AG09309 (cell line): ENCODE measurements around the gene COL11A1.

ENCODE experiments used
- DNase-seq: peaks from one replicate; pipeline ENCODE4 v3.0.0-alpha.2; 2010; ENCODE audit warnings: low read depth
- H3K4me3 ChIP-seq: 2 replicates; pipeline ENCODE4 v1.5.1; 2011; ENCODE audit warnings: mild to moderate bottlenecking, low read depth, low read length, moderate library complexity; ENCODE audit not compliant: control insufficient read depth
- CTCF ChIP-seq: IDR thresholded peaks from 2 replicates; pipeline ENCODE4 v1.5.1; 2011; ENCODE audit warnings: mild to moderate bottlenecking, low read depth, low read length, inconsistent platforms; ENCODE audit not compliant: insufficient read depth, control insufficient read depth; ENCODE audit errors: missing control alignments

COL11A1 gene

DNA sequence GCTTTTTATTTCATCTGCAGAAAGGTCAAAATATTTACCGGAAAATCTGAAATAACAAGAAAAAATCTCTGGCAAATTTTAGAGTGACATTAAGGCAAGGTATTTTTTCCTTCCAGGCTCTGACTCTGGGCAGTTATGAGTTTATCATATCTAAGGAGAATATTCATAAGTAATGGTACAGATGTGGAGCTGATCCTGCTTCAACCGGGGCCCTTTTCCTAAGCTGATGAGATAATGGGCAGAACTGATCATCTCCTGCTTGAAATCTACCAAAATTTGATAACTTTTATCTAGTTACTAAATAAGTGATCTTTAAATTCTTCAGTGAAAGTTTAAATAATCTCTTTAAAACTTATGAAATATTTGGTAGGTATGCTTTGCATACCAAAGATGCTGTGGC lies 211.6 kb downstream of the COL11A1 start:
- no peak for DNase-seq
- no peak for TF ChIP-seq CTCF
- no peak overlapping the region for H3K4me3 ChIP-seq

- no peak for TF ChIP-seq CTCF
- no peak overlapping the region for H3K4me3 ChIP-seq
- DNase-seq = no peak
These were observed 212.0 kb downstream of the COL11A1 start for GRCh38 chr1:102896286-102896685.

GRCh38 chr1:102891868-102892625 lies 216.3 kb downstream of the COL11A1 start:
- no peak for TF ChIP-seq CTCF
- no peak overlapping the region for H3K4me3 ChIP-seq
- DNase-seq = peak; percentile 61

DNA sequence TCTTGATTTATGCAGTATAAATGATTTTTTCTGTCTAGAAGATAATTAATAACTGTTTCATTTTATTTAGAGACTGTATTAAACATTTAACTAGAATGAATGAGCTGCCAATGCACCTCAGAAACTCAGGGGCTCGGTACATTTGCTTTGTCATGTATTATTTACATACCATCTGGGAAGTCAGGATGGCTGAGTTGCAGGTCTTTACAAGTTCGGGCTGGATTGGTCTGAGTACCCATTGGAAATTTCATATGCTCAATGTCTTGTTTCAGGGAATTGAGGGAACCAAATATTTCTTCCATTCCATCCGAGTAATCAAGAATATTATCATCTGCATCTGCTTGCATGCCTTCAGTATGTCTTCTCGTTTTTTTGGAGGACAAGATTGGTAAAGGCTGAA lies 221.7 kb downstream of the COL11A1 start:
- no peak for DNase-seq
- no peak for TF ChIP-seq CTCF
- H3K4me3 ChIP-seq = no peak overlapping the region

- DNase-seq = no peak
- H3K4me3 ChIP-seq = no peak overlapping the region
- TF ChIP-seq CTCF = no peak
These were observed 224.1 kb downstream of the COL11A1 start for GRCh38 chr1:102884238-102884637.

DNA sequence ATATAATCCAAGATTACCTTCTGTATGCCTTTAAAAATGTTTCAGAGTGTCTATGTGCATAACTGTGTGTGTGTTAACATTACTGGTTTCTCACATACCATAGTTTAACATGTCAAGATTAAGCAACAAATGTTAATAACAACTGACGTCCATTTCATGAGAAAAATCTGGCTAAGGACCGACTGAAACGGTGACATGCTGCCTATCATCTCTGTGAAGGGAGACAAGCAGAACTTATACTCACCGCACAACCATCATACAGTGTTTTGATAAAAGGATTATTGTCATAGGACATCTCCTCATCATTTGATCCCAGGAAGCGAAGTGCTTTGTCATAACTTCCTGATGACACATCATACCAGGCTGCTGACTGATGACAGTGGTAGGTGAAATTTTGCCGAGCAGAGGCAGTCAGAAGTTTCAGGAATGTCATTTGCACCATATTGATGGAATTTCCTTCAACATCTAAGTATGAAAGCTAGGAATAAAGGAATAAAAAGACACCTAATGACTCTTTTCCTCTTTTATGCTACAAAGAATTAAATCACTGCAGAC lies 228.8 kb downstream of the COL11A1 start:
- DNase-seq = peak; percentile 48
- H3K4me3 ChIP-seq = no peak overlapping the region
- no peak for TF ChIP-seq CTCF
